ENCODE data around the gene ZBTB49.

The ZBTB49 gene

DNA sequence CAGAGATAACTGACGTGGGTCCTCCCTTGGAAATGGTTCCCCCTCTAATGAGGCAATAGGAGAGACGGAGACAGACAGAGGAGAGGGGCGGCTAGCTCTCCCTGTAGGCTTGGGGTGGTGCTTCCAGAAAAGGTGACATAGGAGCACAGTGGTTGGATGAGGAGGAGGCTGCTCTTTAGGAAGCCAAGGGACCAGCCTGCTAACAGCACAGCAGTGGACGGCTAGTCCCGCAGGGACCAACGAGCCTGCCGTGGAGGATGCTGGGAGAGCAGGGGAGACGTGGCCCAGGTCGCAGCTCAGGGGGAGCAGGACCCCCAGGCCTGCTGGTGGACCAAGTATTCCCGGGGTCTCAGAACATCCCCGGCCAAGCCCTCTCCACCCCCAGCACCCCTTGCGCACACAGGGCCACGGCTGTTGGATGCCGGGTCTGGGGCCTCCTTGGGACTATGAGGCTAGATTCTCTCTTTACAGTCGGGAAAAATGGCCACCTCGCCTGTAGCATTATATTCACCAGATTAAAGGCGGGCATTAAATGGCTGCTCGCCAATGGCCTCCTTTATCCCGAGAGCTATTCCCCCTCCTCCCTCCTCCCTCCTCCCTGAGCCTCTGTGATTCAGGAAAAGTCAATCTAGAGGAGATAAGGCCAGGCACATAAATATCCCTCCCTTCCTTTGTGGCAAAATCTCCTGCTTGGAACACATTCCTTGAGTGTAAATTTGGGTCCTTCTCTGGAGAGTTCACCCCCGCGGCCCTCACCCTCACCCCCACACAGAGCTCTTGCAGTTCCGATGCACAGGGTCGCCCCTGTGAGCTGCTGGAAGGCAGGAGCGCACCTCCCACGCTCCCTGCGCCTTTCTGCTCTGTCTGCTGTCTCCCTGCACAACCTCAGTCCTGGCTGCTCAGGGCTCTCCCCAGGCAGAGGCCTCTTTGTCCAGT lies 66.3 kb downstream of the ZBTB49 start:
- no peak for DNase-seq (ENCODE audit: low read depth in 2 of 2)

DNA sequence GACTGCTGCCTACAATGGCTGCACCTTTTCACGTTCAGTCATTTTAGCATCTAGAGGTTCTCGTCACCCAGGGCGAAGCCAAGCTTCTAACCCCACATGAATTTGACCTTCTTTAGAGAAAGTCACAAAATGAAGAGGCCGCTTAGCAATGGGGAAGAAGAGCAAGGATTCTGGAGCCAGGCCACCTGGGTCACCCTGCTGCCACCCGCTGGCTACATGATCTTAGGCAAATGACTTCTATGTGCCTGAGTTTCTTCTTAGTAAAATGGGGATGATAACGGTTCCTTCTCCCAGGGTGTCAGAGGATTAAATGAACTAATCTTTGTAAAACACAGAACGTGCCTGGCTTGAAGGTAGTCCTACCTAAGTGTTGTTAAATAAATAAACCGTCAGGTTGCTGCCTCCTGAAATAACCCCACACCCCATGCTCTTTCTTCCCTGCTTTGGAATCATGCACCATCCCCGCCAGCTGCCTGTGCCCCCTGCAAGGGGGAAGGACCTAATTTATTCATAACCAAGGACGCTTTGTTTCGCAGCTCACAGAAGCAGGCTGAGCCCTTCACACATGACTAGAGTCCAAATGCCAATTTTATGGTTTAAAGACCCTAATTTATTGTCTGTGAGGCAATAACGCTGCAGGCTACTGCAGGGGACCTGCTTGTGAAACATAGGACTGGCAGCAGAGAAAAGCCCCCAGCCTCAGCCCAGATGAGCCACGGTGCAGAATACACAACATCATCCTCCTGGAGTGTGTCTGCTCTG lies 68.2 kb downstream of the ZBTB49 start:
- DNase-seq (ENCODE audit: low read depth in 2 of 2), result no peak

DNA sequence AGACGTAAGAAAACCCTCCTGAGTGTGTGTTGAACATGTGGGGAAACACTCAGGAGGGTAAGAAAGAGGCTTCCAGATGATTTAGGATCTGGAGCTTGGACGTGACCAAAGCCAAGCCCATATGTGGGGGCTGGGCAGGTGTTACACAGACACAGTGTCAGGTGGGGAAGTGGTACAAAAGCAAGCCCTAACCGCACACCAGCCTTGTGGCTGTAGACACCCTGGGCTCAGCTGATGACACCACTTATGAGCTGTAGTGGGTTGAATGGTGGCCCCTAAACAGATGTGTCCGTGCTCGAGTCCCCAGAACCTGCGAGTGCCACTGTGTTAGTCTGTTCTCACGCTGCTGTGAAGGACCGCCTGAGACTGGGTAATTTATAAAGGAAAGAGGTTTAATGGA lies 71.8 kb downstream of the ZBTB49 start:
- DNase-seq (ENCODE audit: low read depth in 2 of 2), result no peak

DNA sequence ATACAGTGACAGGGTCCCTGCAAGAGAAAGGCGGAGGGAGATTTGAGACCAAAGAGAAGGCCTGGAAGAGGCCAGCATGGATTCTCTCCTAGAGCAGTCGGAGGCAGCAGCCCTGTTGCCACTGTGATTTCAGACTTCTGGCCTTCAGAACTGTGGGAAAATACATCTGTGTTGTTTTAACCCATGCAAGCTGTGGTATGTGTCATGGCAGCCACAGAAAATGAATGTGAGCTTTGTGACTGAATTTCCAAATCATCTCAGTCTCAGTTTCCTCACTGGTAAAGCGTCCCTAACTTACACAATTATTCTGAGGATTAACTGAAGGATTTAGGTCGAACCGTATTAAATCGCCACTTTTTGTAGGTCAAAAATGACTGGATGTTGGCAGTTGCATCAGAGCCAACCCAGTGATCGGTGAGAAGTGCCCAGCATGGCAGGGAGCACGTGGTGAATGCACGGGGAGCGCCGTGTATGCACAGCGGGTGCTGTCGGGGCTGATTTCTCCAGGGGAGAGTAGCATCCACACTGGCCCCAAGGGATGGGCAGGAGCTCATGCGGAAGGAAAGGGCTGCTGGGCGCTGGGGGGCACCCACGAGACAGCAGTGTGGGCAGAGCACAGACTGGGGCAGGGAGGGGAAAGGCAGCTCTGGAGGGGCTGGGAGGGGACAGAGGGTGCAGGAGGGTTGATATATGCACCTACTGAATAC lies 73.1 kb downstream of the ZBTB49 start:
- DNase-seq (ENCODE audit: low read depth in 2 of 2), result no peak

DNA sequence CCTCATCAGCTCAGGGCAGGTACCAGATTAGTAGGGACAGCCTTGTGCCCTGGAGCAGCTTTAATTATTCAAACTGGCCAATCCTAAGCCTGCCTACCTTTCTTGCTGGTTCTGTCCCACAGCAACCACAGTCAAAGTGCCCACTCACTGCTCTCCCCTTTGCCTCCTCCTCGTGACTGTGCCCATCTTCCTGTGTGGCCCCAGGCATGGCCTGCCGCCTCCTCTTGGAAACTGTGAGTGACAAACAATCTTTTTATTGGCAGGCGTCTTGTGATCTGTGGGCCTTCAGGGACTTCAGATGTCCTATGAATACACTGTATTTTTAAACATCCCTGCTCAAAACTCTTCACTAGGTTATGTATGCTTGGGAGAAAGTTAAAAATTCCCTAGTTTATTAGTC lies 74.0 kb downstream of the ZBTB49 start:
- no peak for DNase-seq (ENCODE audit: low read depth in 2 of 2)

DNA sequence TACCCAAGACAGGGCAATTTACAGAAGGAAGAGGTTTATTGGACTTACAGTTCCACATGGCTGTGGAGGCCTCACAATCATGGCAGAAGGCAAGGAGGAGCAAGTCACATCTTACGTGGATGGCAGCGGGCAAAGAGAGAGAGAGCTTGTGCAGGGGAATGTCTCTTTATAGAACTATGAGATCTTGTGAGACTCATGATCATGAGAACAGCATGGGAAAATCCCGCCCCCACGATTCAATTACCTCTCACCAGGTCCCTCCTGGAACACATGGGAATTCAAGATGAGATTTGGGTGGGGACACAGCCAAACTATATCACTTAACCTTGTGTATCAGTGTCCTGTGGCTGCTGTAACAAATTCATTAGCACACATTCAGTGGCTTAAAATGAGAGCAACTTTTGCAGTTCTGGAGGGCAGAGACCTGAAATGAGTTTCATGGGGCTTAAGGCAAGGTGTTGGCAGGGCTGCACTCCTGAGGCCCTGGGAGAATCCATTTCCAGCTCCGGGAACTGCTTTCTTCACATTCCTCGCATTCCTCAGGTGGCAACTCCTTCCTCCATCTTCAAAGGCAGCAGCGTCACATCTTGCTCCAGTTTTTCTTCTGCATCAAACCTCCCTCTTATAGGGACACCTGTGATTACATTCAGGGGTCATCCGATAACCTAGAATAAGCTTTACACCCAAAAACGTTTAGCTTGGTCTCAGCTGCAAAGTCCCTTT lies 74.6 kb downstream of the ZBTB49 start:
- DNase-seq (ENCODE audit: low read depth in 2 of 2), result no peak

DNA sequence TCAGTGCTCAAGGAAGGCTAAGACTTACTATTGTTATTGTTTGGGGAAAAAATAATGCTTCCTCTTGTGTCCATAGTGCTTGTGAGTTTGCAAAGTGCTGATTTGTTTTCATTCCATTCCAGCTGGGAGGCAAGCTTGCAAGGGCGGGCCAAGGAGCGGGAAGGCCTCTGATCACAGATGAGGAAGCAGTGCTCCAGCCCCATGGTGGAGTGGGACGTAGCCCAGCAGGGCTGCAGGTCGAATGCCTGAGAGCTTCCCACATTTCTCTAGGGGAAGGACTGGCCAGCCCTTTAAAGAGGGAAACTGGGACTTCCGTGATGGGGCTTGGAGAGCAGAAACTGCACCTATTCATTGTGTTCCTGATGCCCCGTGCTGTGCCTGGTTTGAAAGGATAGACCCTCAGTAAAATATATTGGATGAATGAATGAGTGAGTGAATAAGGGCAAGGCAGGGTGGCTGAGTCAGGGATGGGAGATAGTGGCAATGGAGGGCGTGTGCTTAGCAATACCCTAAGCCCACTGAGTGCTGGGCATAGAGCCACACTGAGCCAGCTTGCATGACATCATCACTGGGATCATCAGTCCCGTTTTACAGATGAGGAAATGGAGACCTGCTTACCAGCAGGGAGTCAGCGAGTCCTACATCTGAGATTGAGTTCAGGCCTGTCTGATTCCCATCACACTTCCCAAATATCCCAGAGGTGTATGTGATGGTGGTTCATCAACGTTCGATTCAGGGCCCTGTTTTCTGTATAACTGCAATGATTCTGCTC lies 78.9 kb downstream of the ZBTB49 start:
- DNase-seq (ENCODE audit: low read depth in 2 of 2), result no peak

Measured in stimulated activated CD8-positive, alpha-beta memory T cell treated with anti-CD3 and anti-CD28 coated beads, Interleukin-15, amount 100 ng/mL, for 48 hours (primary cell).